Dermis blood vessel endothelial cell (primary cell): ENCODE results near the gene ATP6V1F. TPM values are rescaled to one million over a fixed set of nuclear protein-coding genes. Genes with fewer than 3 reads are reported as not detected.

ENCODE experiments used
- DNase-seq: peaks from one replicate; pipeline ENCODE4 v3.0.0; 2010
- total RNA-seq: library from RNA; depleted of rRNA; stranded (reverse); fragments of >200 nt; gene quantifications from 2 replicates; pipeline ENCODE4 v1.2.3, GENCODE V29; 2014

ATP6V1F gene
- total RNA-seq, 1 donor from 2014 or later: 93.1 TPM

GRCh38 chr7:128849156-128849515 lies 13.5 kb upstream of the ATP6V1F start:
- DNase-seq: no peak

DNA sequence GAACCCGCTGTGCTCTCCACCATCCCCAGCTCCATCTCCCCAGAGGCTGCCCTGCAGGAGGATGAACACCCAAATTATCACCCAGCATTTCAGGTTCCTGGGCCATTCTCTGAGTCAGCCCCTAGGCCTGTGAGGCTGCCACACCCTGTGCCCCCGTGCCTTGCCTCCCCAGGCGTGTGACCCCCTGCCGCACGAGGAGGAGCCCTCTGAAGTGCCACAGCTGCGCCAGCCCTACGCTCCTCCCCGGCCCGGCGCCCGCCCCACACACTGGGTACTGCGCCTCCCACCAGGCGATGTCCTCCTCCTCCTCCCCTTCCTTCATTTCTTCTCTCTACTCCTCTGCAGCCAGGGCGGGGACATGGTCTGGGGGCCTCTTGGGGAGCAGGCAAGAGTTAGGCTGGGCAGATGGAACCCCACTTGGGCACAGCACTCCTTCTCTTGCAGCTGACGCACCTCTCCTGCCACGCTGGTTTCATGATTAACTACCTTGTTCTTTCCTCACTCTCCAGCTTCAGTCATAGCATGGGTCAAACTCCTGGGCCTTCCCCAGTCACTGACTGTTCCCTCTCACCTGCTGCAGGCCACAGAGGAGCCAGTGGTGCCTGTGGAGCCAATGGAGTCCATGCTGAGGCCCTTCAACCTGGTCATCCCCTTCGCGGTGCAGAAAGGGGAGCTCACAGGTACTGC lies 12.7 kb upstream of the ATP6V1F start:
- DNase-seq: no peak

GRCh38 chr7:128852537-128853254 lies 10.0 kb upstream of the ATP6V1F start:
- no peak for DNase-seq

DNA sequence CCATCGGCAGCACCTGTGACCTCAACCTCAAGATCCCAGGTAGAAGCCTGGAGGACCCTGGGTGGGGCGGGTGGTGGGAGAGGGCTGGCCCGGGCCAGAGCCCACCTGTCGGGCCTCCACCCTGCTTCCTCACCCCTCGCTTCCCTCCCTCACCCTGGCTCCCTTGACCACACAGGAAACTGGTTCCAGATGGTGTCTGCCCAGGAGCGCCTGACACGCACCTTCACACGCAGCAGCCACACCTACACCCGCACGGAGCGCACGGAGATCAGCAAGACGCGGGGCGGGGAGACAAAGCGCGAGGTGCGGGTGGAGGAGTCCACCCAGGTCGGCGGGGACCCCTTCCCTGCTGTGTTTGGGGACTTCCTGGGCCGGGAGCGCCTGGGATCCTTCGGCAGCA lies 8.9 kb upstream of the ATP6V1F start:
- DNase-seq: no peak

- no peak for DNase-seq
Measured at GRCh38 chr7:128854396-128854795, 8.3 kb upstream of the ATP6V1F start.

DNA sequence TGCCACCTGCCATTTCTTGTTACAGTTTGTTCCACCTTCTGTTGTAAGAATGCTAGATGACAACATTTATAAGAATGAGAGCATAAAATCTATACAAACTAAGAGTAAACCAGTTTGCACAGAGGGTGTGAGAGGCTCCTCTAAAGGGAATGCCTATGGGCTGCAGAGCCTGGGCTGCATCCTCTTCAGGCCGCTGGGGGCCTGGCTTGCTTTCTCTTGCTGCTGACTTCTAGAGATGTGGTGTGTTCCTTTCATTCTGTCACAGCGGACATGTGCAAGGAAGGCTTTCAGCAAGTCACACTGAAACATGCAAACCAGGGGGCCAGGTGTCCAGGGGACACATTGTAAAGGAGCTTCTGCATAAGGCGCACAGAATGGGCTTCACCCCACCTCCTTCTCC lies 7.1 kb upstream of the ATP6V1F start:
- no peak for DNase-seq

GRCh38 chr7:128856001-128856718 lies 6.5 kb upstream of the ATP6V1F start:
- DNase-seq: no peak

GRCh38 chr7:128858380-128859231 lies 4.0 kb upstream of the ATP6V1F start:
- DNase-seq: no peak

DNA sequence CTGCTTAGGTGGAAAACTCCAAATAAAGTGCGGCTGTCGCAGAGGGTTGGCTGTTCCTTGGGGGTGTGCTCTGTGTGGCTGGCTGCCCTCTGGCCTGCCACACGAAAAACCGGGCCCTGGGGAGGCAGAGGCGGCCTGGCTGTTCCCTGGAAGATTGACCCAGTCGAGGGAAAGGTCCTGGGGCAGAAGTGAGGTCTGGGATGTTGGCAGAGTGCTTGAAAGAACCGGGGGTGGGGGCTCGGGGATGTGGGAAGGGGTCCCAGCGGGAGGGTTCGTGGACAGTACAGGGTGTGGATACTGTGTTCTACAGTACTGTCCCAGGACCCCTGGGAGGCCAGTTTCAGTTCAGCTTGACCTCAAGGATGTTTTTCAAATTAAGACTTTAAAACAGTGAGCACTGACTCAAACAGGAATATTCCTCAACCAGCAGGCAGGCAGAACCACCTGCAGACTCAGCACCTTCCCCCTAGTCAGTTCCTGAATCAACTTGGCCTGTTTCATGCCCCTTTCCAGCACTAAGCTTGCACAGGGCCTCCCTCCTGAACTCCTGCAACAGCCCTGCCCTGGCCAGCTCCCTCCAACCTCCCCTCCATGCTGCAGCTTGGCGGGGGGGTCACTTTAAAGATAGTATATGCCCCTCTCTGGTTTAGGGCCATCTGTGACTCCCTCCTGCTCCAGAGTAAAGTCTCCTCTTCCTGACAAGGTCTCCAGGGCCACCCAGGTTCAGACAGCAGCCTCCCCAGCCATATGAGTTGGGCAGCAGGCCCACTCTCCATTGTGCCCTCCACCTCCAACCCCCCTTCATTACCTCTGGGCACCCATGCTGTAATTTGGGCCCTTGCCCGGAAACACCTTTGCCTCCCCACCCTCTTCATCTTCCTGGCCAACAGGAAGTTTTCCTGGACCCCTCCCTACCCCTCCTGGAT lies 3.2 kb upstream of the ATP6V1F start:
- DNase-seq: peak; percentile 21

DNA sequence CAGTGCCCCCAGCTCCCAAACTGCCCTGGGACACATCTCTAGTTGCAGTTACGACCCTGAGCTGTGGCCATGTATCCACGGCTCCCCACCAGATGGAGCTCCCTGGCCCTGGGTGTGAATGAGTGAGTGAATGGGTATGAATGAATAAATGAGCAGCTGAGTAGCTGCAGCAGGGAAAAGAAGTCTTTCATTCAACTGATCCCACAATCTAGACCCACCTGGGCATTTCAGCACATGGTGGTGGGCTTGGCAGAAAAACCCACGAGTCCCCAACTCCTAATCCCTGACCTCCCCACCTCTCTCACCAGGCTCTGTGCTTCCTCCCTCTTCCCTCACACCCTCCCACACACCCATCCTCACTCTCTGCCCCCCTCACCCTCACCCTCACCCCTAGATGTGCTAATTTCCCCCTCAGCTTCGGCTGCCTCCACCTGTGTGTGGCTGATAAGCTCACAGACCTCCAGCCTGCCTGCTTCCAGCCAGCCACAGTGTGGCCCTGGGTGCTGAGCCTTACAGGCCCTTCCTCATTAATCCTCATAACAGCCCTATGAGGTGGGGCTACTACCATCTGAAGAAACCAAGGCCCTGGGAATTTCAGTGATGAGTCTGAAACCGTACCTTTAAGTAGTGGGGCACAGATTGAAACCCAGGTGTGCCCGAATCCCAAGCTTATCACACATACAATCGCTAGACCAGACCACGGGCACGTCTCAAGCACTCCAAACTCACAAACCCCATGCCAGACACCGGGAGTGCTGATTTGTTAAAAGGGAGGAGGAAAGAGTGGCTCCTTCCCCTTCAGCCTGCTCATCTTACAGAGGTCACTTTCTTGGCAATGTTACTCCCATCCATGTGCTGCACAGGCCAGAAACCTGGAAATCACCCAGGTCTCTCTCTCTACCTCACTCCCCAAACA lies 2.2 kb upstream of the ATP6V1F start:
- DNase-seq: peak; percentile 41

DNA sequence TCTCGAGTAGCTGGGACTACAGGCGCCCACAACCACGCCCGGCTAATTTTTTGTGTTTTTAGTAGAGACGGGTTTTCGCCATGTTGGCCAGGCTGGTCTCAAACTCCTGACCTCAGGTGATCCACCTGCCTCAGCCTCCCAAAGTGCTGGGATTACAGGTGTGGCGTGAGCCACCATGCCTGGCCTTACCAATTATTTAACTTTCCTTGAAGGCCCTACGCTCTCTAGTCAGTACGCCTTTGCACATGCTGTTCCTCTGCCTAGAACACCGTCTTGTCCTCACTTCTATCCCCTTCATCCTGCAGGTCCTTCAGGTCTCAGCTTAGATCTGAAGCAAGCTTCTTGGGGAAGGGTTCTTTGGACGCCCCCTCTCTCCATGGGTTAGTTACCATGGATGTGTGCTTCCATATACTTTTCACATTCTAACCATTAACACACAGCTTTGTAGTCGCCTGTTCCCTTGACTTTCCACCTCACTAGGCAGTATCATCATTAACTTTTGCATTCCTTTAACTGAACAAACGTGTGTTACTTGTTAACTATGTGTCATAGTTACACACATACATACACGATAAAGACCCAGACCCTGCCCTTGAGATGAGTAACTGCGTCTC lies 592 bp upstream of the ATP6V1F start:
- DNase-seq: no peak

- peak; percentile 84 for DNase-seq
Measured at GRCh38 chr7:128863433-128863989, 855 bp downstream of the ATP6V1F start.

- no peak for DNase-seq
Measured at GRCh38 chr7:128865303-128865702, 2.6 kb downstream of the ATP6V1F start.

DNA sequence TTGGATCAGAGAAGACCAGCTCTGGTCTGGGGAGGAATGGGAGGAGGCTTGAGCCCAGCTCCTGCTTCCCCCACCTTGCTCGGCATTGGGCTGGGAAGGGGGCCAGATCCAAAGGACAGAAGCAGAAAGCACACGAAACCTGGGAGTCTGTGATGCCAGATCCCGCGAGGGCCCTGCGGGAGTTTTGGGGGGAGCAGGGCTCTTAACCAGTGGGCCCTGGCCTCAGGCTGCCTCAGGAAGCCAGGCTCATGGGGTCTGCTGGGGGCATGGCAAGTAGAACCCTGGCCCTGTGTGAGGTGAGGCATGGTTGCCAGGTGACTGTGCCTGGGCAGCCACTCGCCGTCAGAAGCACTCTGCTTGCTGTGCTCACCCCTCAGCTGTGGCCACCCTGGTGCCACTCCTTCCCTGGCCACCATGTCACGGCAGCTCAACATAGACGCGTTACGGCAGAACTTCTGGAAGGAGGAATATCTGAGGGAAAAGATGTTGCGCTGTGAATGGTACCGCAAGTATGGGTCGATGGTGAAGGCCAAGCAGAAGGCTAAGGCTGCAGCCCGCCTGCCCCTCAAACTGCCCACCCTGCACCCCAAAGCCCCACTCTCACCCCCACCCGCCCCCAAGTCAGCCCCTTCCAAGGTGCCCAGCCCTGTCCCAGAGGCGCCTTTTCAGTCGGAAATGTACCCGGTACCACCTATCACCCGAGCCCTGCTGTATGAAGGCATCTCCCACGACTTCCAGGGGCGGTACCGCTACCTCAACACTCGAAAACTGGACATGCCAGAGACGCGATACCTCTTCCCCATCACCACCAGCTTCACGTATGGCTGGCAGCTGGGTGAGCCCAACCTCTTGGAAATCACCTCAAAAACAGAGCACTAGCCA lies 3.6 kb downstream of the ATP6V1F start:
- no peak for DNase-seq

DNA sequence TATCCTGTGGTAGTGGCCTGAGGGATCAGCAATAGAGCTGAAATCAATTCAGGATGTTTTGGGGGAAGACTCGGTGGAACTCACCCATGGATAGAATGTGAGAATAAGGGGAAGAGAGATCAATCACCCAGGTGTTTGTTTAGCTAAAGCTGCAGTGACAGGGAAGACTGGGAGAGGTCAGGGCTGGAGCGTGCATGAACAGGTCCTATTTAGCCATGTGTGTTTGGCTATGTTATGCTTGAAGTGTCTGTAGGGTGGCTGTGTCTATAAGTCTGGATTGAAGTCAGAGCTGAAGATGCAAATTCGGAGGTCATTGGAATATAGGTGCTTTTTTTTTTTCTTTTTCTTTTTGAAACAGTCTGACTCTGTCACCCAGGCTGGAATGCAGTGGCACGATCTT lies 4.6 kb downstream of the ATP6V1F start:
- DNase-seq: no peak

DNA sequence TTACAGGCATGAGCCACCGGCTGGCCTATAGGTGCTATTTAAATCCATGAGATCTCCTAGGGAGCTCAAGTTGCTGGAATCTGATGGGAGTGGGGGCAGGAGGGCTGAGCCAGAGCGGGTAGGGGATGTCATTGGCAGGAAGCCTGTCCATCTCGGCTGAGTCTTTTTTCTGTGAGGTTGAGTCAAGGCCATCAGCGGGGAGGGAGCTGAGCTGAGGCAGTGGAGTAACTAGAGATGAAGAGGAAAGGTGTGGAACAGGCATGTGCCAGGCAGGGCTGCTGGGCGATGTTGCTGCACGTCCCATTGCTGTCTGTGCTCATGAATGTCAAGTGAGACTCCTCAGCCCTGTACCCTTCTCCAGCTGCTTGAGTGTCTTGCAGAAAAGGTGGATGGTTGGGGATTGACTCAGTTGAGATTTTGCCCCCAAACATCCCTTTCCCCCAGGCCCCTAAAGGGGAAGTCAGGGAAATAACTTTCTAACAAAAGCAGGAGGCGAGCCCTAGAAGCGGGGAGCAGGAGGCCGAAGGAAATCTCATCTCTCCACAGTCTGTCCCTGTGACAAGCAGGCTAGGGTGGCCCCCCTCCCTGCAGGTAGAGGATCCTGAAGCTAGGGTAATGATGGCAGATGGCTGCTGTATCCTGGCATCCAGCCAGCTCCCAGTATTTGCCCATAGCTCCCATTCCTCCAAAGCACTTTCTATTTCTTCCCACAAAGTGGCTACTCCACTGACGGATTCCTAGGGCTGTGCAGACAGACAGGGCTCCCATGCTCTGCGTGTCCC lies 5.4 kb downstream of the ATP6V1F start:
- DNase-seq: no peak

- DNase-seq: no peak
Measured at GRCh38 chr7:128868624-128869137, 6.0 kb downstream of the ATP6V1F start.
